Measurements from ENCODE around the gene TIPRL. TPM values are rescaled to one million over a fixed set of nuclear protein-coding genes. Genes with fewer than 3 reads are reported as not detected.

The TIPRL gene
- total and polyA plus RNA-seq, 12 donors = 9.3 to 59.3 (median 28.3) TPM

DNA sequence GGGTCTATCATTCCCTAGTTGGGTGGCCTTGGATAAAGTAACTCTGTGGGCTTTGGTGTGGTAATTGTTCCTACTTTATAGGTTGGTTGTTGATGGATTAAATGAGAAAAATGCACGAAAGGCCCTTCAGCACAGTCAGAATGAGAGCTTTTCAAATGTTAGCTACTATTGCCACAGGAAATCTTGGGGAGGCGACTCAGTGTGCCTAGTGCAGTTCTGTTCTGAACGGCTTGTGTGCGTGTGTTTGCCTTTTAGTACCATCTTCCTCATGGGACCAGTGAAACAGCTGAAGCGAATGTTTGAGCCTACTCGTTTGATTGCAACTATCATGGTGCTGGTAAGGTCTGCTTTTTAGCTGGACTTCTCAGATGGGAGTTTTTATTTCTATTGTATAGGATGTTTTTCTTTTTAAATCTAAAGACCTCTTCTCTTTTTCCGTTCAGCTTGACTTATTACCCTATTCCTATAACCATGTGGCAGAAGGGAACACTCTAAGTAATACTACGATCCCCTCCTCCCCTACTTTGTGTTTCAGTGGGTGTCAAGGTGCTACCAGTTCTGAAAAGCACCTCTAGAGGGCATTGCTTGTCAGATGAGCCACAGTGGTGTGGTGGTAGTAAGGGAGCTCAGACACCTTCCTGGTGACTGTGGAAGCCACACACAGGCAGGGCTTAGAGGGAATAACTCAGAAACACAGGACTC is 56.2 kb downstream of the TIPRL start:
- no peaks in the 10 kb centered on the region for H3K9me3 ChIP-seq (replicated peaks in 1 of 3)
- peaks cover 0 to 29% of the 10 kb centered on the region in 2 donors for H3K4me1 ChIP-seq (replicated peaks in 1 of 2)
- WGBS, 4 donors = 92 to 96% (median 93%) methylated on average over 8 of the region's 8 CpGs
- H3K36me3 ChIP-seq (replicated peaks in 1 of 2) = peaks cover 0 to 48% of the 10 kb centered on the region in 2 donors
- intact Hi-C loops (cut with DNase I) = no loop called here
- peak overlapping the region in 2 of 5 donors; percentile 35 to 73 for H3K27ac ChIP-seq
- peak in 3 of 7 donors; percentile 30 to 39 (median 31) for DNase-seq
- no peak overlapping the region for H3K4me3 ChIP-seq
- no peak for TF ChIP-seq POLR2A (IDR thresholded peaks at IDR 0.05)
- TF ChIP-seq, protein P1, sequence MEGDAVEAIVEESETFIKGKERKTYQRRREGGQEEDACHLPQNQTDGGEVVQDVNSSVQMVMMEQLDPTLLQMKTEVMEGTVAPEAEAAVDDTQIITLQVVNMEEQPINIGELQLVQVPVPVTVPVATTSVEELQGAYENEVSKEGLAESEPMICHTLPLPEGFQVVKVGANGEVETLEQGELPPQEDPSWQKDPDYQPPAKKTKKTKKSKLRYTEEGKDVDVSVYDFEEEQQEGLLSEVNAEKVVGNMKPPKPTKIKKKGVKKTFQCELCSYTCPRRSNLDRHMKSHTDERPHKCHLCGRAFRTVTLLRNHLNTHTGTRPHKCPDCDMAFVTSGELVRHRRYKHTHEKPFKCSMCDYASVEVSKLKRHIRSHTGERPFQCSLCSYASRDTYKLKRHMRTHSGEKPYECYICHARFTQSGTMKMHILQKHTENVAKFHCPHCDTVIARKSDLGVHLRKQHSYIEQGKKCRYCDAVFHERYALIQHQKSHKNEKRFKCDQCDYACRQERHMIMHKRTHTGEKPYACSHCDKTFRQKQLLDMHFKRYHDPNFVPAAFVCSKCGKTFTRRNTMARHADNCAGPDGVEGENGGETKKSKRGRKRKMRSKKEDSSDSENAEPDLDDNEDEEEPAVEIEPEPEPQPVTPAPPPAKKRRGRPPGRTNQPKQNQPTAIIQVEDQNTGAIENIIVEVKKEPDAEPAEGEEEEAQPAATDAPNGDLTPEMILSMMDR (IDR thresholded peaks at IDR 0.05) = peak; percentile 17 to 50 (median 41)
- no peaks in the 10 kb centered on the region for H3K27me3 ChIP-seq

DNA sequence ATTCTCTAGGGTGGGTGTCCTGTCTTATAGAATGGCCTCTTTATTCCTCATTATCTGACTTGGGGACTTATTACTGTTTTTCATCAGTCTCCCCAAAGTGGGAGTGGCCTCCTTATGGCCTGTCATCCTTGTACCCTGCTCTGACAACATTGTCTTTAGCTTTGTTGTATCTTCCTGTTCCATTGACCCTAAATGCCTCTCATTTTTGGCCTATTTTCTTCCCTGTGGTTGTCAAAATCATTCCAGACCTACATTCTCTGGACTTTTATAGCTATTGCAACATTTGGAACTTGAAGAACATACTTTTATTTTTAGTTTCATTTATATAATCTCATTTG is 56.8 kb downstream of the TIPRL start:
- H3K27ac ChIP-seq = peak overlapping the region in 2 of 5 donors; percentile 35 to 73
- TF ChIP-seq, protein P1 (IDR thresholded peaks at IDR 0.05) = no peak
- no peak for TF ChIP-seq POLR2A (IDR thresholded peaks at IDR 0.05)
- H3K36me3 ChIP-seq (replicated peaks in 1 of 2) = peaks cover 0 to 48% of the 10 kb centered on the region in 2 donors
- H3K4me3 ChIP-seq = no peak overlapping the region
- intact Hi-C loops (cut with DNase I) = no loop called here
- no peaks in the 10 kb centered on the region for H3K9me3 ChIP-seq (replicated peaks in 1 of 3)
- peaks cover 0 to 25% of the 10 kb centered on the region in 2 donors for H3K4me1 ChIP-seq (replicated peaks in 1 of 2)
- DNase-seq = no peak
- no peaks in the 10 kb centered on the region for H3K27me3 ChIP-seq

DNA sequence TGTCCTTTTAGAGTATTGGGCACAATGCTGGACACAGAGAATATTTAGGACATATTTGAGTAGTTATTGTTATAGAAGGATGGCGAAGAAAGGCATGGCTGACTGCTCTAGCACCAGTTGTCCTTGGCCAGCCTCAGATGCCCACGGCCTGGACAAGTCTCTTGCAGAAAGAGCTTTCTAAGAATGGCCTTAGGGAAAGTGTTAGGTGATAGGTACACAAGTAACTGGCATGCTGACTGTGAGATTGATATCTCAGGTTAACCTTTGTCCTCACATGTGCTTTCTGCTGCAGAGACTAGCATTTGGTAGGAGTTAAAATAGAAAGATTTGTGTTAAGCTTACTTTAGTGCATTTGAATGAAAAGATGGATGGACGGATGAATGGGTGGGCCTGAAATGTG is 57.2 kb downstream of the TIPRL start:
- no peak for DNase-seq
- H3K9me3 ChIP-seq (replicated peaks in 1 of 3) = no peaks in the 10 kb centered on the region
- H3K4me3 ChIP-seq = no peak overlapping the region
- TF ChIP-seq, protein P1 (IDR thresholded peaks at IDR 0.05) = no peak
- TF ChIP-seq POLR2A (IDR thresholded peaks at IDR 0.05) = no peak
- no peaks in the 10 kb centered on the region for H3K27me3 ChIP-seq
- whole genome bisulfite sequencing, 4 donors = 67 to 73% (median 72%) methylated on average over 3 of the region's 3 CpGs
- peaks cover 0 to 22% of the 10 kb centered on the region in 2 donors for H3K4me1 ChIP-seq (replicated peaks in 1 of 2)
- peaks cover 0 to 48% of the 10 kb centered on the region in 2 donors for H3K36me3 ChIP-seq (replicated peaks in 1 of 2)
- H3K27ac ChIP-seq = peak overlapping the region in 2 of 5 donors; percentile 8 to 35
- intact Hi-C loops (cut with DNase I) = no loop called here

DNA sequence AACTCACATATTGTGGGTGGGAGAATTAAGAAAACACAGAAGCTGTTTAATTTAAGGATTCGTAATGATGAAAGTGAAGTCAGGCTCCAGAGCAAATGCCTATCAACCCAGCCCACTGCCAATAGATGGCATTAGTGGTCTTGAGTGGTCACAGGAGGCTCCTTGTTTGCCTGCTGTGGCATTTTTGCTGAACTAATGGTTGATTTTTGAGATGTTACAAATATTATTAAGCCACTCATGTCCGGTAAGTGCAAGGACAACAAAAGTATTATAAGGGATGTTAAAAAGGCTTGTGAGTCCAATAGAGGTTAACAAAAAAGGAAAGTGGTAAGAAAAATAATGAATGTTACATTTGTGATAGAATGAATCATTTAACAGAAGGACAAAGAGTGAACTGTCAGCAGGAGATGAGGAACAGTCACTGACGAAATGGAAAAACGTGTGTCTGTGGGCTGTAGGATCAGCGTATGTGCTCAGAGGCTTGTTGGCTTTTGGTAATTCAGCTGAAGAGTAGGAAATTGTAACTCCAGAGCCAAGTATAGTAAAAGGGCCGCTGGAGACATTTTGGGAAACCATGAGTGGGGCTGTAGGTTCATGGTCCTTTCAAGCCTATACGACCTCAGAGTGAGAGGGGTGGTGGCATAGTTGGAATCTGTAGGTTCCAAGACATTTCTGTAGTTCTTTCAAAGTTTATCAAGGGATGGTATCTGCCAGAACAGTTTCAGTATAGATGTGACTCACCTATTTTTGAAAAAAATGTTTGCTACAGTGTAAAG is 58.3 kb downstream of the TIPRL start:
- no peaks in the 10 kb centered on the region for H3K9me3 ChIP-seq (replicated peaks in 1 of 3)
- DNase-seq = peak in 1 of 7 donors; percentile 51
- H3K27ac ChIP-seq = no peak overlapping the region
- H3K36me3 ChIP-seq (replicated peaks in 1 of 2) = peaks cover 0 to 46% of the 10 kb centered on the region in 2 donors
- WGBS, 4 donors = 81 to 88% (median 82%) methylated on average over 7 of the region's 7 CpGs
- no peaks in the 10 kb centered on the region for H3K27me3 ChIP-seq
- TF ChIP-seq POLR2A (IDR thresholded peaks at IDR 0.05) = no peak
- TF ChIP-seq, protein P1 (IDR thresholded peaks at IDR 0.05) = no peak
- peaks cover 0 to 22% of the 10 kb centered on the region in 2 donors for H3K4me1 ChIP-seq (replicated peaks in 1 of 2)
- intact Hi-C loops (cut with DNase I) = no loop called here
- no peak overlapping the region for H3K4me3 ChIP-seq
